Gastrocnemius medialis (tissue), 4 donors: ENCODE data around the gene CAMTA1.

ENCODE experiments used
- POLR2A ChIP-seq, 2 donors: fragments of 450-650 bp; IDR thresholded peaks; one replicate each; pipeline ENCODE4 v1.6.1; 2017; ENCODE audit warnings: antibody characterized with exemption in 2 of 2, mild to moderate bottlenecking in 2 of 2, moderate library complexity in 2 of 2
- TF ChIP-seq, protein P1 (sequence below), 5 experiments: fragments of 450-650 bp in 3 of 5; fragments of 200-600 bp in 2 of 5; sonication (generic) in 2 of 5; IDR thresholded peaks in 4 of 5; conservative IDR thresholded peaks in 1 of 5; 1 replicate in 4 of 5; 2 replicates in 1 of 5; pipeline ENCODE4 v1.5.1; 2016 to 2019; ENCODE audit warnings: antibody characterized with exemption in 5 of 5, mild to moderate bottlenecking in 3 of 5, moderate library complexity in 3 of 5

DNA sequence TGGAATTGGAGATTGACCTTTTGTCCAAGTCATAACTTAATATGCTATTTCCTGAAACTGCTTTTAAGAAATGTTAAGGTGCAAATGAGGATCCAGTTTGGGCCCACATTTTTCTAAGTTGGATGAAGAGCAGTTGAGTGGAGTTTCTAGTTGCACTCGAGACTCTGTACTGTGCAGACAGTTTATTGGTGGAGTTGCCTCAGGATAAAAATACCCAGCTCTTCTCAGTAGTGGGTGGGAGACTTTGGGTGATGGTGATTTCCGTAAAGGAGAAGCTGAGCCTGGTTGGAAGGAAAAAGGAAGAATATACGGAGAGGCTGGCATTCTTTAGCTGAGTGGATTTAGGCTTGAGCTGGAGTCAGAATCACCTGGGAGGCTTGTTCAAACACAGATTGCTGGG, 49.9 kb downstream of the CAMTA1 start:
- TF ChIP-seq, protein P1, sequence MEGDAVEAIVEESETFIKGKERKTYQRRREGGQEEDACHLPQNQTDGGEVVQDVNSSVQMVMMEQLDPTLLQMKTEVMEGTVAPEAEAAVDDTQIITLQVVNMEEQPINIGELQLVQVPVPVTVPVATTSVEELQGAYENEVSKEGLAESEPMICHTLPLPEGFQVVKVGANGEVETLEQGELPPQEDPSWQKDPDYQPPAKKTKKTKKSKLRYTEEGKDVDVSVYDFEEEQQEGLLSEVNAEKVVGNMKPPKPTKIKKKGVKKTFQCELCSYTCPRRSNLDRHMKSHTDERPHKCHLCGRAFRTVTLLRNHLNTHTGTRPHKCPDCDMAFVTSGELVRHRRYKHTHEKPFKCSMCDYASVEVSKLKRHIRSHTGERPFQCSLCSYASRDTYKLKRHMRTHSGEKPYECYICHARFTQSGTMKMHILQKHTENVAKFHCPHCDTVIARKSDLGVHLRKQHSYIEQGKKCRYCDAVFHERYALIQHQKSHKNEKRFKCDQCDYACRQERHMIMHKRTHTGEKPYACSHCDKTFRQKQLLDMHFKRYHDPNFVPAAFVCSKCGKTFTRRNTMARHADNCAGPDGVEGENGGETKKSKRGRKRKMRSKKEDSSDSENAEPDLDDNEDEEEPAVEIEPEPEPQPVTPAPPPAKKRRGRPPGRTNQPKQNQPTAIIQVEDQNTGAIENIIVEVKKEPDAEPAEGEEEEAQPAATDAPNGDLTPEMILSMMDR (IDR thresholded peaks at IDR 0.05 in 4 of 5, conservative IDR thresholded peaks at IDR 0.05 in 1 of 5): no peak
- TF ChIP-seq POLR2A (IDR thresholded peaks at IDR 0.05): no peak
